Hematopoietic multipotent progenitor cell treated with erythropoietin and hydrocortisone succinate and interleukin-3 and kit ligand, for 15 days (in vitro differentiated cells): ENCODE results near the gene HPSE2.
"Not testable (repeated sequence)": the region's sequence is repeated elsewhere in the genome, so short reads cannot be mapped to it uniquely, and the experiment has no call there.

Experiments
- DNase-seq: peaks from one replicate; pipeline ENCODE4 v3.0.0-alpha.2; 2015; ENCODE audit warnings: low spot score

The HPSE2 gene

GRCh38 chr10:99161165-99161564 is 74.5 kb downstream of the HPSE2 start:
- DNase-seq, result no peak

- no peak for DNase-seq
Observed at GRCh38 chr10:99143651-99144050, 92.0 kb downstream of the HPSE2 start.

- DNase-seq, result no peak
Observed at GRCh38 chr10:99143011-99143410, 92.6 kb downstream of the HPSE2 start.

- not testable (repeated sequence) for DNase-seq
Observed at GRCh38 chr10:99132897-99133296, 102.8 kb downstream of the HPSE2 start.

- no peak for DNase-seq
Observed at GRCh38 chr10:99125879-99126278, 109.8 kb downstream of the HPSE2 start.

- no peak for DNase-seq
Observed at GRCh38 chr10:99124376-99124775, 111.3 kb downstream of the HPSE2 start.

GRCh38 chr10:99123851-99124250 is 111.8 kb downstream of the HPSE2 start:
- DNase-seq, result no peak

GRCh38 chr10:99123336-99123735 is 112.3 kb downstream of the HPSE2 start:
- no peak for DNase-seq

- no peak for DNase-seq
Observed at GRCh38 chr10:99119258-99119748, 116.3 kb downstream of the HPSE2 start.

GRCh38 chr10:99115703-99116102 is 119.9 kb downstream of the HPSE2 start:
- no peak for DNase-seq

GRCh38 chr10:99085358-99085757 is 150.3 kb downstream of the HPSE2 start:
- no peak for DNase-seq

GRCh38 chr10:99084161-99084560 is 151.5 kb downstream of the HPSE2 start:
- no peak for DNase-seq

- DNase-seq, result no peak
Observed at GRCh38 chr10:99080275-99080945, 155.2 kb downstream of the HPSE2 start.

GRCh38 chr10:99062591-99062990 is 173.1 kb downstream of the HPSE2 start:
- no peak for DNase-seq

GRCh38 chr10:99058762-99059161 is 176.9 kb downstream of the HPSE2 start:
- no peak for DNase-seq

GRCh38 chr10:99057936-99058690 is 177.5 kb downstream of the HPSE2 start:
- DNase-seq, result no peak

GRCh38 chr10:99045671-99046070 is 190.0 kb downstream of the HPSE2 start:
- no peak for DNase-seq

- DNase-seq, result no peak
Observed at GRCh38 chr10:99042051-99042771, 193.4 kb downstream of the HPSE2 start.

GRCh38 chr10:99041468-99041867 is 194.2 kb downstream of the HPSE2 start:
- no peak for DNase-seq

GRCh38 chr10:99013885-99014284 is 221.8 kb downstream of the HPSE2 start:
- DNase-seq, result no peak

GRCh38 chr10:99010286-99010685 is 225.4 kb downstream of the HPSE2 start:
- DNase-seq, result no peak

GRCh38 chr10:99008054-99008453 is 227.6 kb downstream of the HPSE2 start:
- no peak for DNase-seq

GRCh38 chr10:99007457-99007856 is 228.2 kb downstream of the HPSE2 start:
- DNase-seq, result no peak
